Astrocyte (in vitro differentiated cells and primary cell): ENCODE data around the gene C19orf53.

Experiments
- CTCF ChIP-seq: IDR thresholded peaks from 2 replicates; pipeline ENCODE4 v1.5.1; 2011; ENCODE audit warnings: low read depth, mild to moderate bottlenecking, inconsistent platforms, low read length, moderate library complexity; ENCODE audit not compliant: insufficient read depth
- EZH2 ChIP-seq: IDR thresholded peaks from 2 replicates; pipeline ENCODE4 v1.6.1; 2012; ENCODE audit warnings: mild to moderate bottlenecking, low read length, inconsistent platforms; ENCODE audit not compliant: insufficient read depth

GRCh38 chr19:13797058-13797440 lies 22.8 kb downstream of the C19orf53 start:
- no peak for TF ChIP-seq CTCF
- no peak for TF ChIP-seq EZH2
